Measurements from ENCODE around the gene LETM1. TPM values are rescaled to one million over a fixed set of nuclear protein-coding genes. Genes with fewer than 3 reads are reported as not detected.

LETM1 gene
- total RNA-seq, 1 donor from 2014 or later, result 16.9 TPM

DNA sequence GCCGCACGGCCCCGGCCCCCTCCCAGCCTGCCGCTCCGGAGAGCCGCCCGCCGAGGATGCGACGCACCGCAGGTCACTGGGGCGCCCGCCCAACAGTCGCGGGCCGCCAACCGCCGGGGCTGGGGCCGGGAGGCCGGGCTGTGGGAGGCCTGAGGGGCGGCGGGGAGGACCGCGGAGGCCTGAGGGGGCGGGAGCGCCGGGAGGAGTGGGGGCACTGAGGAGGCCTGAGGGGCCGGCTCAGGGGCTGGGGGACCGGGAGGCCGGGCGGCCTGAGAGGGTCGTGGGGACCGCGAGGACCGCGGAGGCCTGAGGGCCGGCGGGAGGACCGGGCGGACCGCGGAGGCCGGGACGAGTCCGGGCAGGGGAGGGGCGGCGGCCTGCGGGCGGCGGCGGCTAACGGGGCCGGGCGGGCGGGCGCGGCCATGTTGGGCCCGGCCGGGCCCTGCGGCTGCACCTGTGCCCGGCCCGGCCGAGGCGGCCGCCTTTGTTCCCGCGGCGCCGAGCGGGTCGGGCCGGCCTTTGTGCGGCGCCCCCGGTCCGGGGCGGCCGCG lies 15.6 kb upstream of the LETM1 start:
- Mint-ChIP-seq H3K9me3 (no peaks in the 10 kb centered on the region), H3K27ac (no peak overlapping the region), H3K27me3 (ENCODE audit: insufficient read depth, low read depth) (peaks cover 10% of the 10 kb centered on the region), H3K4me3 (peak overlapping the region; percentile 53), H3K36me3 (peaks cover 3% of the 10 kb centered on the region), H3K4me1 (peaks cover 46% of the 10 kb centered on the region)
- H3K79me2 ChIP-seq (ENCODE audit: low read depth), result peaks cover 48% of the 10 kb centered on the region
- H2AFZ ChIP-seq (replicated peaks), result no peak overlapping the region
- H3K9ac ChIP-seq, result peak overlapping the region; percentile 90
- TF ChIP-seq, protein P1, sequence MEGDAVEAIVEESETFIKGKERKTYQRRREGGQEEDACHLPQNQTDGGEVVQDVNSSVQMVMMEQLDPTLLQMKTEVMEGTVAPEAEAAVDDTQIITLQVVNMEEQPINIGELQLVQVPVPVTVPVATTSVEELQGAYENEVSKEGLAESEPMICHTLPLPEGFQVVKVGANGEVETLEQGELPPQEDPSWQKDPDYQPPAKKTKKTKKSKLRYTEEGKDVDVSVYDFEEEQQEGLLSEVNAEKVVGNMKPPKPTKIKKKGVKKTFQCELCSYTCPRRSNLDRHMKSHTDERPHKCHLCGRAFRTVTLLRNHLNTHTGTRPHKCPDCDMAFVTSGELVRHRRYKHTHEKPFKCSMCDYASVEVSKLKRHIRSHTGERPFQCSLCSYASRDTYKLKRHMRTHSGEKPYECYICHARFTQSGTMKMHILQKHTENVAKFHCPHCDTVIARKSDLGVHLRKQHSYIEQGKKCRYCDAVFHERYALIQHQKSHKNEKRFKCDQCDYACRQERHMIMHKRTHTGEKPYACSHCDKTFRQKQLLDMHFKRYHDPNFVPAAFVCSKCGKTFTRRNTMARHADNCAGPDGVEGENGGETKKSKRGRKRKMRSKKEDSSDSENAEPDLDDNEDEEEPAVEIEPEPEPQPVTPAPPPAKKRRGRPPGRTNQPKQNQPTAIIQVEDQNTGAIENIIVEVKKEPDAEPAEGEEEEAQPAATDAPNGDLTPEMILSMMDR (IDR thresholded peaks at IDR 0.05), result no peak
- no peak for TF ChIP-seq EZH2 (IDR thresholded peaks at IDR 0.05)
- TF ChIP-seq EZH2phosphoT487 (IDR thresholded peaks at IDR 0.05), result no peak
- H4K20me1 ChIP-seq (ENCODE audit: low read depth), result peaks cover 47% of the 10 kb centered on the region
- no peaks in the 10 kb centered on the region for H3K9me3 ChIP-seq (ENCODE audit: low read depth)
- peaks cover 32% of the 10 kb centered on the region for H3K27me3 ChIP-seq
- DNase-seq (ENCODE audit: low spot score), result no peak
- H3K4me3 ChIP-seq, result peak overlapping the region; percentile 91
- peaks cover 29% of the 10 kb centered on the region for H3K4me1 ChIP-seq
- peak overlapping the region; percentile 94 for H3K4me2 ChIP-seq
- no peaks in the 10 kb centered on the region for H3K36me3 ChIP-seq
- H3F3A ChIP-seq (ENCODE audit: low read depth), result peaks cover 38% of the 10 kb centered on the region
- peak overlapping the region; percentile 98 for H3K27ac ChIP-seq

DNA sequence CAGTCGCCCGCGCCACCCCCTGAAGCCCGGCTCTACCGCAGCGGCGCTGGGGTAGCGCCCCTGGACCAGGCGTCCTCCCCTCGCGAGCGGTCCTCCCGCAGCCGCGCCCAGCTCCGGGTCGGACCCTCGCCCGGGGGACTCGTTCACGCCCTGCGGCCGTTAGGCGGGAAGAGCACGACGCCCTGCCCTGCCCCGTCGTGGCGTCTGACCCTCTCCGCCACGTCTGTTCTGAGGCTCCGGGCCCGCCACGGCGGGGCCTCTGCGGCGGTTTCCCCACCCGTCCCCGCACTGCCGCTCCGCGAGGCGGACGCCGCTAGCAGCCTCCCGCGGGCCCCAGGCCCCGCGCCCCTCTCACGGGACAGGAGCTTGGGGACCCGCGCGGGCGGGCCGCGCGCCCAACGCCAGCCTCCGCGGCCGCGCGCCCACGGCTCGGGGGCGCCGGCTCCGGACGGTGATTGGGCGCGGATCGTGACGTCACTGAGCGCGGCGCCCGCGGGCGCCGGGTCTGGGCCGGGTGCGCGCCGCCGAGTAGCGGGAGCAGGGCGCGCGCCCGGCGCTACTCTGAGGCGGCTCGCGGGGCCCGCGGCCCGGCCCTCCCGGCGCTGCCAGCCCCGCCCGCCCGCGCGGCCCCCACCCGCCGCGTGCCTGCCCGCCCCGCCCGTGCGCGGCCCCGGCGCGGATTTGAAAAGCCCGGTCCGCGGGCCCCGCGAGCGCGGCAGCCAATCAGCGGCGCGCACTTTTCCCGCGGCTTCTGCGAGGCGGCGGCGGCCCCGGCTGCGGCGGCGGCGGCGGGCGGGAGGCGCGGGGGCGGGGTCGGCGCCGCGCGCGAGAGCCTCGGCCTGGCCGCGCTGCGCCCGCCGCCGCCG lies 14.9 kb upstream of the LETM1 start, which contains the start of gene NSD2:
NSD2 (plus strand) TSS at position 816 of the 866 bp plus-strand sequence. CDS start 29,262 bp downstream, outside the sequence.
- H3K4me3 ChIP-seq, result peak within 1 kb of the TSS; percentile 91
- no peaks in the 10 kb centered on the region for H3K36me3 ChIP-seq
- H3F3A ChIP-seq (ENCODE audit: low read depth), result peaks cover 38% of the 10 kb centered on the region
- peak within 1 kb of the TSS; percentile 96 for H3K4me3 Mint-ChIP-seq
- peaks cover 10% of the 10 kb centered on the region for H3K27me3 Mint-ChIP-seq (ENCODE audit: insufficient read depth, low read depth)
- no peaks in the 10 kb centered on the region for H3K9me3 Mint-ChIP-seq
- H2AFZ ChIP-seq (replicated peaks), result peak within 1 kb of the TSS; percentile 90
- H3K4me2 ChIP-seq, result peak within 1 kb of the TSS; percentile 94
- TF ChIP-seq, protein P1 (IDR thresholded peaks at IDR 0.05), result no peak
- TF ChIP-seq EZH2 (IDR thresholded peaks at IDR 0.05), result peak; percentile 6
- TF ChIP-seq EZH2phosphoT487 (IDR thresholded peaks at IDR 0.05), result no peak
- peaks cover 54% of the 10 kb centered on the region for H3K4me1 Mint-ChIP-seq
- H3K27ac Mint-ChIP-seq, result peak within 1 kb of the TSS; percentile 79
- no peaks in the 10 kb centered on the region for H3K9me3 ChIP-seq (ENCODE audit: low read depth)
- H4K20me1 ChIP-seq (ENCODE audit: low read depth), result peaks cover 40% of the 10 kb centered on the region
- DNase-seq (ENCODE audit: low spot score), result peak; percentile 98
- peak within 1 kb of the TSS; percentile 98 for H3K27ac ChIP-seq
- peak within 1 kb of the TSS; percentile 90 for H3K9ac ChIP-seq
- H3K79me2 ChIP-seq (ENCODE audit: low read depth), result peaks cover 40% of the 10 kb centered on the region
- peaks cover 39% of the 10 kb centered on the region for H3K27me3 ChIP-seq
- H3K36me3 Mint-ChIP-seq, result no peaks in the 10 kb centered on the region
- peaks cover 36% of the 10 kb centered on the region for H3K4me1 ChIP-seq

- H3K79me2 ChIP-seq (ENCODE audit: low read depth), result peaks cover 35% of the 10 kb centered on the region
- peaks cover 35% of the 10 kb centered on the region for H4K20me1 ChIP-seq (ENCODE audit: low read depth)
- H3K27me3 ChIP-seq, result peaks cover 45% of the 10 kb centered on the region
- peak overlapping the region; percentile 82 for H3K4me3 Mint-ChIP-seq
- H3K4me1 Mint-ChIP-seq, result peaks cover 59% of the 10 kb centered on the region
- peak; percentile 92 for DNase-seq (ENCODE audit: low spot score)
- no peak overlapping the region for H3K27ac Mint-ChIP-seq
- H3K9me3 Mint-ChIP-seq, result no peaks in the 10 kb centered on the region
- H3K4me1 ChIP-seq, result peaks cover 38% of the 10 kb centered on the region
- H3K4me3 ChIP-seq, result peak overlapping the region; percentile 66
- peaks cover 38% of the 10 kb centered on the region for H3F3A ChIP-seq (ENCODE audit: low read depth)
- H3K27ac ChIP-seq, result peak overlapping the region; percentile 91
- no peaks in the 10 kb centered on the region for H3K36me3 ChIP-seq
- TF ChIP-seq, protein P1 (IDR thresholded peaks at IDR 0.05), result no peak
- TF ChIP-seq EZH2 (IDR thresholded peaks at IDR 0.05), result peak; percentile 27
- H3K4me2 ChIP-seq, result peak overlapping the region; percentile 77
- H3K36me3 Mint-ChIP-seq, result no peaks in the 10 kb centered on the region
- H3K9me3 ChIP-seq (ENCODE audit: low read depth), result no peaks in the 10 kb centered on the region
- H3K27me3 Mint-ChIP-seq (ENCODE audit: insufficient read depth, low read depth), result peaks cover 10% of the 10 kb centered on the region
- peak overlapping the region; percentile 90 for H2AFZ ChIP-seq (replicated peaks)
- H3K9ac ChIP-seq, result no peak overlapping the region
These were observed 14.3 kb upstream of the LETM1 start for GRCh38 chr4:1870328-1870577.

Measured in neural progenitor cell (in vitro differentiated cells).